Lung (tissue), 5 donors: ENCODE measurements around the gene STAB1. TPM values are rescaled to one million over a fixed set of nuclear protein-coding genes. Genes with fewer than 3 reads are reported as not detected.

Source experiments
- polyA plus RNA-seq, 2 donors: library from polyadenylated mRNA; stranded (reverse); fragments of 200-250 nt; gene quantifications; one replicate each; pipeline ENCODE4 v1.2.1, GENCODE V29; 2013
- small RNA-seq: library from RNA; depleted of rRNA; stranded (forward); fragments of <200 nt; gene quantifications from one replicate; pipeline ENCODE3, GENCODE V24; 2014; ENCODE audit warnings: low replicate concordance
- total RNA-seq, 2 donors: library from RNA; depleted of rRNA in 1 of 2; stranded (reverse); fragments of >200 nt in 1 of 2; gene quantifications; one replicate each; pipeline ENCODE4 v1.2.1, GENCODE V29; 2014 to 2021
- donor health status: Bipolar disorder and iron deficiency.
- donor health status: healthy.
- donor health status: DM: yes; HTN: yes; CAD: no.

The STAB1 gene
- total and polyA plus RNA-seq, 4 donors = 53.1 to 220 (median 193) TPM

Small RNA genes within 50 kb of the gene (small RNA-seq; reads per million reads assigned to genes)
- gene RNU6-856P (not detected), gene RNU6ATAC16P (not detected)

Other genes with a start within 250 kb of the STAB1 start
- gene PPM1M, start 249.6 kb upstream of the STAB1 start, total RNA-seq = 10 to 100 TPM; 18.2 to 45.0 TPM
- 10 to 100 TPM; 25.0 to 53.6 TPM for gene PPM1M, start 249.6 kb upstream of the STAB1 start, polyA plus RNA-seq
- 10 to 100 TPM; 61.0 to 72.8 TPM for gene WDR82, start 216.7 kb upstream of the STAB1 start, total RNA-seq
- 10 to 100 TPM; 19.4 to 41.2 TPM for gene WDR82, start 216.7 kb upstream of the STAB1 start, polyA plus RNA-seq
- 10 to 100 TPM in 1 of 2 donors, 1 to 10 TPM in 1; 8.7 to 22.3 TPM for gene GLYCTK, start 207.5 kb upstream of the STAB1 start, total RNA-seq
- 10 to 100 TPM; 12.4 to 14.0 TPM for gene GLYCTK, start 207.5 kb upstream of the STAB1 start, polyA plus RNA-seq
- 10 to 100 TPM; 14.5 to 21.5 TPM for gene DNAH1, start 179.0 kb upstream of the STAB1 start, total RNA-seq
- 1 to 10 TPM; 6.1 to 8.3 TPM for gene DNAH1, start 179.0 kb upstream of the STAB1 start, polyA plus RNA-seq
- 10 to 100 TPM; 39.9 to 76.4 TPM for gene BAP1, start 85.3 kb upstream of the STAB1 start, total RNA-seq
- gene BAP1, start 85.3 kb upstream of the STAB1 start, polyA plus RNA-seq = 10 to 100 TPM; 57.0 to 57.4 TPM
- 1 to 10 TPM; 6.5 to 7.1 TPM for gene PHF7, start 84.7 kb upstream of the STAB1 start, total RNA-seq
- 1 to 10 TPM; 3.9 to 5.4 TPM for gene PHF7, start 84.7 kb upstream of the STAB1 start, polyA plus RNA-seq
- gene SEMA3G, start 50.2 kb upstream of the STAB1 start, total RNA-seq = 10 to 100 TPM; 10.6 to 30.8 TPM
- 10 to 100 TPM in 1 of 2 donors, 1 to 10 TPM in 1; 5.1 to 19.1 TPM for gene SEMA3G, start 50.2 kb upstream of the STAB1 start, polyA plus RNA-seq
- 10 to 100 TPM; 31.3 to 35.6 TPM for gene TNNC1, start 41.3 kb upstream of the STAB1 start, total RNA-seq
- gene TNNC1, start 41.3 kb upstream of the STAB1 start, polyA plus RNA-seq = 100 to 1,000 TPM in 1 of 2 donors, 10 to 100 TPM in 1; 17.3 to 250 TPM
- gene NISCH, start 39.7 kb upstream of the STAB1 start, total RNA-seq = 100 to 1,000 TPM in 1 of 2 donors, 10 to 100 TPM in 1; 80.0 to 127 TPM
- 10 to 100 TPM; 37.8 to 47.3 TPM for gene NISCH, start 39.7 kb upstream of the STAB1 start, polyA plus RNA-seq
- gene NT5DC2, start 38.5 kb downstream of the STAB1 start, total RNA-seq = 10 to 100 TPM; 32.7 to 85.6 TPM
- gene NT5DC2, start 38.5 kb downstream of the STAB1 start, polyA plus RNA-seq = 10 to 100 TPM; 50.0 to 52.5 TPM
- 10 to 100 TPM in 1 of 2 donors, 1 to 10 TPM in 1; 3.1 to 32.0 TPM for gene UQCC5, start 41.3 kb downstream of the STAB1 start, total RNA-seq
- gene UQCC5, start 41.3 kb downstream of the STAB1 start, polyA plus RNA-seq = 100 to 1,000 TPM in 1 of 2 donors, 10 to 100 TPM in 1; 19.7 to 104 TPM
- 10 to 100 TPM; 63.8 to 92.8 TPM for gene PBRM1, start 190.6 kb downstream of the STAB1 start, total RNA-seq
- 10 to 100 TPM in 1 of 2 donors, 1 to 10 TPM in 1; 9.8 to 17.6 TPM for gene PBRM1, start 190.6 kb downstream of the STAB1 start, polyA plus RNA-seq
- gene GNL3, start 190.7 kb downstream of the STAB1 start, total RNA-seq = 10 to 100 TPM; 57.5 to 84.6 TPM
- 10 to 100 TPM; 71.3 to 73.4 TPM for gene GNL3, start 190.7 kb downstream of the STAB1 start, polyA plus RNA-seq
- gene GLT8D1, start 210.5 kb downstream of the STAB1 start, total RNA-seq = 10 to 100 TPM; 54.1 to 85.5 TPM
- gene GLT8D1, start 210.5 kb downstream of the STAB1 start, polyA plus RNA-seq = 10 to 100 TPM; 35.4 to 42.5 TPM
- 10 to 100 TPM; 63.3 to 94.1 TPM for gene SPCS1, start 210.8 kb downstream of the STAB1 start, total RNA-seq
- 100 to 1,000 TPM in 1 of 2 donors, 10 to 100 TPM in 1; 97.4 to 139 TPM for gene SPCS1, start 210.8 kb downstream of the STAB1 start, polyA plus RNA-seq